GM12801 (cell line): Measurements from ENCODE around the gene DNM3.

Experiments
- CTCF ChIP-seq: IDR thresholded peaks from one replicate; pipeline ENCODE4 v1.5.1; 2011; ENCODE audit warnings: control low read depth; ENCODE audit not compliant: insufficient read length; ENCODE audit errors: extremely low read depth

DNM3 gene

DNA sequence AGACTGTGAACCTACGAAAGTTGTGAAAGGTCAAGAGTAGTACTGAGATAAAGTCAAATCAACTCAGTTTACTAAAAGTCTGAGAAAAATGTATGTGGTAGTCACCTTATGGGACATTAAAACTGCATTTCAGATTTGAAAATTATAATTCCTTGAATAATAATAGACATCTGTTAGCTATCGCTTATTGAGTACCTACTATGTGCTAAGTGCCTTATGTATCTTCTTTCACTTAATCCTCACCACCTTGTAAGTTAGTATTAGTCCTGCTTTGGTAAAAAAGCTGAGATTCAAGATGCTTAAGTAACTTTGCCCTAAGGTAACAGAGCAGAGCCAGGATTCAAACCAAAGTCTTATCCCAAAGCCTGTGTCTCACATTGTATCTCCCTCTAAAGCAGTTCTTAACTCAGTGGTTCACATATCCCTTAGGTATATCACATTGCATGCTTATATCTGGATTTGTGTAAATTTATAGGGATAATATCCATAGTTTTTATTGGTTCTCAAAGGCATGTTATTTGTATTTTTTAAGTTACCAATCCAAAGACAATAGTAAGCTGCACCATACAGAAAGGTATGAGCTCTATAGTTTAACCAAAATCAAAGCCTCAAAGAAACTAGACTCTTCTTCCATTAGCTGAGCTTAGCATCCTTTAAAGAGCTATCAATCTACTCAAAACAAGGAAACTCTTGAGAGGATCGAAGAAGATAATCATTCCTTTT, 601.7 kb downstream of the DNM3 start:
- no peak for TF ChIP-seq CTCF

GRCh38 chr1:172443666-172444453, 602.6 kb downstream of the DNM3 start, which contains the start of gene PIGC:
Gene PIGC, minus strand, starts transcription at chr1:172444069. Its CDS starts 1,447 bp downstream, at chr1:172442622.
- TF ChIP-seq CTCF = no peak

- no peak for TF ChIP-seq CTCF
These were observed 605.2 kb downstream of the DNM3 start for GRCh38 chr1:172446547-172446946.

DNA sequence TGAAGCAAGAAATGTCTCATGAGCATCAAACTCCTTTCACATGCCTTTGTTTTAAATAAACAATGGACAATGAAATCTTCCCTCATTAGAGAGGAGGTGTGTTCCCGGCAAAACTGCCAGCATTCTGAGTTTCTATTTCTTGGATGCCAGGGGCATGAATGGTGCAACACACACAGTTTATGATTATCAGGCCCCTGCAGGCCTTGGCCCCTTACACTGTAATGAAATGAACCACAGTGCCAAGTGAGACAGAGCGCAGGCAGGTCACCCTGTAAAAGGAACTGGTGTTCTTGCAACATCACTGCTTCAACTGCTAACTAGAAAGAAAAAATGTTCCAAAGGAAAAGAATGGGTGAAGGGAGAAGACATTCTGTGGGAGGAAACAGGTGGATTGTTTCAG, 606.3 kb downstream of the DNM3 start:
- TF ChIP-seq CTCF = no peak

DNA sequence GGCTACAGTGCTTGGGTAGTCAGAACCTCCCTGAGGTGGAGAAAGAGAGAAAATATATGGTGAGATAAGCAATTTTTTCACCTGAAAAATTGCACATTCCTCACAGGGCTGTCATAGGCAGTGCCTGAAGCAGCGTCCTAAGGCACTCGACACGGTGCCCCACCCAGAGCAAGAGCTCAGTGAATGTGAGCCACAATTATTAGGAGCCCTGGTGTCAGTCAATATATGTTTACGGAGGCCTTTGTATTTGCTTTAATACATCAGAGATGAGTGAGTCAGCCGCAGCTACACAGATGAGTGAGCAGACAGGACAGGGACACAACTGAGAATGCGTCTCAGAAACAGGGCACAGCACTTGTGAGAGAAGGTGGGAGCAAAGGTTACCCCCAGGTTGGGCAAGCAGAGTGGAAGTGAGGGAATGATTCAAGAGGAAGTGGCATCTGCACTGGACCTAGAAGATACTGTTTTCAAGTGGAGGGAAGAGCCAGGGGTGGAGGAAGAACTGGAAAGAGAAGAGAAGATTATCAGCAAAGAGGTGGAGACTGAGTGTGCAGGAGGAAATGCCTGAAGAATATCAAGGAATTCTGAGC, 607.8 kb downstream of the DNM3 start:
- no peak for TF ChIP-seq CTCF

- peak; percentile 74 for TF ChIP-seq CTCF
These were observed 608.6 kb downstream of the DNM3 start for GRCh38 chr1:172449585-172450523.
